A549 (cell line): ENCODE data around the gene LRP3. TPM values are rescaled to one million over a fixed set of nuclear protein-coding genes. Genes with fewer than 3 reads are reported as not detected.

Experiments
- ATAC-seq, 2 experiments: fragments of 200-7000 bp in 1 of 2; fragments of >200 bp in 1 of 2; cut with Nextera tagmentation in 1 of 2; cut with Tn5 transposase in 1 of 2; 3 replicates each; pipeline versions ENCODE4 v1.8.0 to v1.9.1; 2018 to 2020; ENCODE audit warnings: mild to moderate bottlenecking in 1 of 2, moderate library complexity in 1 of 2
- CTCF ChIA-PET: fragments of 300-600 bp; sonication (Branson Sonifier 250); formaldehyde crosslinking; extraction: SDS; loops from one replicate; lab custom pipeline; 2021; ENCODE audit warnings: antibody characterized with exemption, inconsistent platforms; lab: Yijun Ruan, JAX
- POLR2A ChIA-PET: fragments of 350-600 bp; formaldehyde crosslinking; extraction: SDS; loops from one replicate; lab custom pipeline; 2021; ENCODE audit warnings: antibody characterized with exemption, inconsistent platforms; lab: Yijun Ruan, JAX
- DNase-seq, 2 experiments: peaks; one replicate each; pipeline versions ENCODE4 v3.0.0 to v3.0.0-alpha.2; 2011 to 2016; ENCODE audit warnings: low read depth in 1 of 2, low spot score in 1 of 2
- FAIRE-seq: peaks from 2 replicates; lab custom pipeline; 2011; peaks lifted over from hg19 to GRCh38; lab: Jason Lieb, UNC
- H3K27ac ChIP-seq, 2 experiments: fragments of >200 bp; sonication (Bioruptor Twin); formaldehyde crosslinking; 3 replicates each; pipeline ENCODE4 v1.5.1; 2016 to 2017
- H3K4me1 ChIP-seq: fragments of >200 bp; sonication (Bioruptor Twin); formaldehyde crosslinking; 3 replicates; pipeline ENCODE4 v1.6.1; 2016
- H3K4me2 ChIP-seq: fragments of >200 bp; sonication (Bioruptor Twin); formaldehyde crosslinking; 3 replicates; pipeline ENCODE4 v1.6.1; 2016
- H3K4me3 ChIP-seq: fragments of >200 bp; sonication (Bioruptor Twin); formaldehyde crosslinking; 3 replicates; pipeline ENCODE4 v1.5.1; 2016
- H3K9me3 ChIP-seq: fragments of >200 bp; sonication (Bioruptor Twin); formaldehyde crosslinking; 3 replicates; pipeline ENCODE4 v1.6.1; 2016
- CEBPB ChIP-seq, 2 experiments: fragments of >200 bp in 1 of 2; sonication (Bioruptor Twin) in 1 of 2; formaldehyde crosslinking in 1 of 2; IDR thresholded peaks; 2 replicates each; pipeline ENCODE4 v1.6.1; 2012 to 2016
- CHD4 ChIP-seq: fragments of 200-600 bp; sonication (generic); IDR thresholded peaks from 2 replicates; pipeline ENCODE4 v1.6.1; 2016; ENCODE audit warnings: antibody characterized with exemption, mild to moderate bottlenecking, borderline replicate concordance
- EHF ChIP-seq: fragments of 250-450 bp; sonication (Bioruptor Pico); IDR thresholded peaks from 2 replicates; pipeline ENCODE4 v1.5.0; 2020; ENCODE audit warnings: mild to moderate bottlenecking
- ESRRA ChIP-seq: fragments of 150-350 bp; IDR thresholded peaks from 2 replicates; pipeline ENCODE4 v1.6.1; 2014; ENCODE audit warnings: mild to moderate bottlenecking, low read length, borderline replicate concordance
- FOSB ChIP-seq: fragments of 250-450 bp; sonication (Bioruptor Pico); IDR thresholded peaks from 2 replicates; pipeline ENCODE4 v1.5.0; 2020; ENCODE audit warnings: mild to moderate bottlenecking, moderate library complexity
- FOXS1 ChIP-seq: fragments of 250-450 bp; sonication (Bioruptor Pico); IDR thresholded peaks from 2 replicates; pipeline ENCODE4 v1.5.0; 2020; ENCODE audit warnings: mild to moderate bottlenecking, moderate library complexity
- KDM5A ChIP-seq: fragments of 200-600 bp; sonication (generic); IDR thresholded peaks from 2 replicates; pipeline ENCODE4 v1.6.1; 2016; ENCODE audit warnings: antibody characterized with exemption, mild to moderate bottlenecking
- MYC ChIP-seq: IDR thresholded peaks from 2 replicates; pipeline ENCODE4 v1.6.1; 2012; ENCODE audit warnings: mild to moderate bottlenecking, inconsistent platforms, low read length, improper control_type of control experiment, borderline replicate concordance
- NFE2L2 ChIP-seq: fragments of 150-350 bp; conservative IDR thresholded peaks from 2 replicates; pipeline ENCODE4 v1.6.1; 2014; ENCODE audit warnings: low read length
- NPAS2 ChIP-seq: fragments of 250-450 bp; sonication (Bioruptor Pico); IDR thresholded peaks from 2 replicates; pipeline ENCODE4 v1.8.0; 2022; ENCODE audit warnings: mild to moderate bottlenecking, moderate library complexity, borderline replicate concordance
- RCOR1 ChIP-seq: fragments of 150-350 bp; IDR thresholded peaks from 2 replicates; pipeline ENCODE4 v1.6.1; 2014; ENCODE audit warnings: antibody characterized with exemption, low read length, low read depth
- RFX5 ChIP-seq: fragments of 450-650 bp; IDR thresholded peaks from 2 replicates; pipeline ENCODE4 v1.7.1; 2014; ENCODE audit warnings: antibody characterized with exemption, mild to moderate bottlenecking, moderate library complexity
- RNF2 ChIP-seq: fragments of 200-600 bp; sonication (generic); IDR thresholded peaks from 2 replicates; pipeline ENCODE4 v1.6.1; 2016; ENCODE audit warnings: low read depth, mild to moderate bottlenecking, antibody characterized with exemption, moderate library complexity, borderline replicate concordance
- TP53 ChIP-seq: fragments of 250-450 bp; sonication (Bioruptor Pico); IDR thresholded peaks from 2 replicates; pipeline ENCODE4 v1.5.0; 2021; ENCODE audit warnings: mild to moderate bottlenecking, moderate library complexity
- ZFP36 ChIP-seq: fragments of 450-650 bp; IDR thresholded peaks from 2 replicates; pipeline ENCODE4 v1.6.1; 2014; ENCODE audit warnings: borderline replicate concordance; ENCODE audit not compliant: partially characterized antibody
- WGBS: methylation state at CpG from one replicate; pipeline ENCODE4 v1.1.6; 2017; ENCODE audit errors: missing lambda C conversion rate; 5-methylcytosine and 5-hydroxymethylcytosine counted together
- polyA plus RNA-seq, 4 experiments: library from polyadenylated mRNA; depleted of rRNA in 3 of 4; stranded (reverse); fragments of >200 nt; fragmentation: RNase III in 1 of 4; extraction: RNeasy Plus Mini Kit Qiagen cat#74134 plus additional on column Dnase treatment in 1 of 4; gene quantifications; 2 replicates in 3 of 4; 3 replicates in 1 of 4; pipeline ENCODE4 v1.2.3, GENCODE V29; 2011 to 2017
- TF ChIP-seq, protein P1 (sequence below): IDR thresholded peaks from 2 replicates; pipeline ENCODE4 v1.6.1; 2012
- TF ChIP-seq, protein P2 (sequence below): fragments of >200 bp; sonication (Bioruptor Twin); formaldehyde crosslinking; IDR thresholded peaks from 3 replicates; pipeline ENCODE4 v1.5.1; 2016
- TF ChIP-seq, protein P3 (sequence below): fragments of >200 bp; sonication (Bioruptor Twin); formaldehyde crosslinking; IDR thresholded peaks from 2 replicates; pipeline ENCODE4 v1.6.1; 2016
- TF ChIP-seq, protein P4 (sequence below): fragments of 250-450 bp; sonication (Bioruptor Pico); IDR thresholded peaks from 2 replicates; pipeline ENCODE4 v1.5.0; 2020; ENCODE audit warnings: low read depth, mild to moderate bottlenecking, moderate library complexity

LRP3 gene
- polyA plus RNA-seq, 2 of the 4 experiments (the other 2 are of a cell fraction): 10.9 to 25.1 TPM

DNA sequence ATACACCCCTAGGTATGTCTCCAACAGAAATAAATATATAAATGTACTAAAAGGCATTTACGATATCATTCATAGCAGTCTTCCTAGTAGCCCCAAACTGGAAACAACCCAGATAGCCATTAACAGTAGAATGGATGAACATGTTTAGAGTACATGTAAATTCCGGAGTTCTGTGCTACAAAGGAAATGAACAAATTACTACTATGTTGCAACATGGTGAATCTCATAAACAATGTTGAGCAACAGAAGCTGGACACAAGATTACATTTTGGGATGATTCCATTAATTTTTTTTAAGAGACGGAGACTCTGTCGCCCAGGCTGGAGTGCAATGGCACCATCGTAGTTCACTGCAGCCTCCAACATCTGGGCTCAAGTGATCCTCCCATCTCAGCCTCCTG, 37.4 kb downstream of the LRP3 start:
- H3K4me1 ChIP-seq: peaks cover 2% of the 10 kb centered on the region; the same call in 2 of the 3 replicates
- no peak overlapping the region for H3K27ac ChIP-seq
- H3K9me3 ChIP-seq: peaks cover 29% of the 10 kb centered on the region
- no peak for DNase-seq
- ChIA-PET POLR2A (no interaction called here), CTCF (interaction anchor here (0.7 to 3.7 kb wide), 12 partner anchors 11 to 547 kb away, joined by 3 to 40 read pairs (median 4); partner anchors contain the start of gene CEBPA)
- TF ChIP-seq, protein P1, sequence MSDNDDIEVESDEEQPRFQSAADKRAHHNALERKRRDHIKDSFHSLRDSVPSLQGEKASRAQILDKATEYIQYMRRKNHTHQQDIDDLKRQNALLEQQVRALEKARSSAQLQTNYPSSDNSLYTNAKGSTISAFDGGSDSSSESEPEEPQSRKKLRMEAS: no peak
- no peak for TF ChIP-seq CHD4
- TF ChIP-seq, protein P2, sequence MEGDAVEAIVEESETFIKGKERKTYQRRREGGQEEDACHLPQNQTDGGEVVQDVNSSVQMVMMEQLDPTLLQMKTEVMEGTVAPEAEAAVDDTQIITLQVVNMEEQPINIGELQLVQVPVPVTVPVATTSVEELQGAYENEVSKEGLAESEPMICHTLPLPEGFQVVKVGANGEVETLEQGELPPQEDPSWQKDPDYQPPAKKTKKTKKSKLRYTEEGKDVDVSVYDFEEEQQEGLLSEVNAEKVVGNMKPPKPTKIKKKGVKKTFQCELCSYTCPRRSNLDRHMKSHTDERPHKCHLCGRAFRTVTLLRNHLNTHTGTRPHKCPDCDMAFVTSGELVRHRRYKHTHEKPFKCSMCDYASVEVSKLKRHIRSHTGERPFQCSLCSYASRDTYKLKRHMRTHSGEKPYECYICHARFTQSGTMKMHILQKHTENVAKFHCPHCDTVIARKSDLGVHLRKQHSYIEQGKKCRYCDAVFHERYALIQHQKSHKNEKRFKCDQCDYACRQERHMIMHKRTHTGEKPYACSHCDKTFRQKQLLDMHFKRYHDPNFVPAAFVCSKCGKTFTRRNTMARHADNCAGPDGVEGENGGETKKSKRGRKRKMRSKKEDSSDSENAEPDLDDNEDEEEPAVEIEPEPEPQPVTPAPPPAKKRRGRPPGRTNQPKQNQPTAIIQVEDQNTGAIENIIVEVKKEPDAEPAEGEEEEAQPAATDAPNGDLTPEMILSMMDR: no peak
- no peak for TF ChIP-seq RCOR1
- no peak for TF ChIP-seq NFE2L2
- TF ChIP-seq ESRRA: no peak
- no peak for TF ChIP-seq NPAS2
- no peak; a peak in 1 of 4 replicates for TF ChIP-seq CEBPB (IDR thresholded peaks at IDR 0.05)
- TF ChIP-seq KDM5A: no peak
- no peak for TF ChIP-seq ZFP36
- TF ChIP-seq, protein P3, sequence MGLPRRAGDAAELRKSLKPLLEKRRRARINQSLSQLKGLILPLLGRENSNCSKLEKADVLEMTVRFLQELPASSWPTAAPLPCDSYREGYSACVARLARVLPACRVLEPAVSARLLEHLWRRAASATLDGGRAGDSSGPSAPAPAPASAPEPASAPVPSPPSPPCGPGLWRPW: no peak
- TF ChIP-seq, protein P4, sequence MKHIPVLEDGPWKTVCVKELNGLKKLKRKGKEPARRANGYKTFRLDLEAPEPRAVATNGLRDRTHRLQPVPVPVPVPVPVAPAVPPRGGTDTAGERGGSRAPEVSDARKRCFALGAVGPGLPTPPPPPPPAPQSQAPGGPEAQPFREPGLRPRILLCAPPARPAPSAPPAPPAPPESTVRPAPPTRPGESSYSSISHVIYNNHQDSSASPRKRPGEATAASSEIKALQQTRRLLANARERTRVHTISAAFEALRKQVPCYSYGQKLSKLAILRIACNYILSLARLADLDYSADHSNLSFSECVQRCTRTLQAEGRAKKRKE: no peak
- no peak for TF ChIP-seq EHF
- peak; percentile 65 for FAIRE-seq
- H3K4me3 ChIP-seq: no peak overlapping the region
- no peak for ATAC-seq
- H3K4me2 ChIP-seq: no peak overlapping the region
- 50% methylated on average over 5 of the region's 5 CpGs for WGBS

DNA sequence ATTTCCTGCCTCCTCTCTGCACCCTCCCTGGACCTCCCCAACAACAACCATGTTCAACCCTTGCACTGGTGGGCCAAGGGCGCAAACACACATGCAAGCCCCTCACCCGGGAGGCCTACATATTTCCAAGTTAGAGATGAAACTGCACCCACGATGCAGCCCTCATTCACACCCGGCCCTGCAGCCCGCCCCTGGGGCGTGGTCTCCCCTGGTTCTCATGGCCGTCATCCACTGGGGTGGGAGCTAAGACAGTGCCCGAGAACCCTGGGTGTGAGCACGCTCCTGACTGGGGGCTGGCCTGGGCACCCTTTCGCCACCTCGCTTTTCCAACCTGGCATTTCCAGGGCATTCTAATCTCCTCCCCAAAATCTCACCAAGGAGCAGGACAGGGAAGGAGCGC, 38.5 kb downstream of the LRP3 start:
- ATAC-seq (peak; percentile 5 to 12; a peak in 1 of 6 replicates), FAIRE-seq (no peak), DNase-seq (no peak)
- peaks cover 21% of the 10 kb centered on the region for H3K9me3 ChIP-seq
- H3K4me1 ChIP-seq: no peaks in the 10 kb centered on the region; the same call in 2 of the 3 replicates
- WGBS: 45% methylated on average over 12 of the region's 12 CpGs
- no peak overlapping the region for H3K27ac ChIP-seq
- no peak overlapping the region for H3K4me3 ChIP-seq
- CTCF ChIA-PET: interaction anchor here (2.5 to 3.7 kb wide), 2 partner anchors 173 to 184 kb away, joined by 8 to 40 read pairs; no protein-coding TSS in a partner anchor
- H3K4me2 ChIP-seq: no peak overlapping the region
- TF ChIP-seq MYC: no peak
- TF ChIP-seq FOXS1 (CRISPR knock-in tag): no peak
- TF ChIP-seq FOSB (CRISPR knock-in tag): no peak
- TF ChIP-seq NPAS2: no peak
- TF ChIP-seq ZFP36: no peak
- TF ChIP-seq, protein P1: no peak
- no peak for TF ChIP-seq RNF2
- no peak for TF ChIP-seq RFX5
- TF ChIP-seq TP53 (CRISPR knock-in tag): no peak
- POLR2A ChIA-PET: no interaction called here
